Activated CD4-positive, alpha-beta T cell treated with anti-CD3 and anti-CD28 coated beads, Interleukin-2, amount 50 U/mL, for 1 hour (primary cell): ENCODE data around the gene FOXO4.

Experiments
- DNase-seq: peaks from one replicate; pipeline ENCODE4 v3.0.0-alpha.2; 2020

Gene FOXO4

DNA sequence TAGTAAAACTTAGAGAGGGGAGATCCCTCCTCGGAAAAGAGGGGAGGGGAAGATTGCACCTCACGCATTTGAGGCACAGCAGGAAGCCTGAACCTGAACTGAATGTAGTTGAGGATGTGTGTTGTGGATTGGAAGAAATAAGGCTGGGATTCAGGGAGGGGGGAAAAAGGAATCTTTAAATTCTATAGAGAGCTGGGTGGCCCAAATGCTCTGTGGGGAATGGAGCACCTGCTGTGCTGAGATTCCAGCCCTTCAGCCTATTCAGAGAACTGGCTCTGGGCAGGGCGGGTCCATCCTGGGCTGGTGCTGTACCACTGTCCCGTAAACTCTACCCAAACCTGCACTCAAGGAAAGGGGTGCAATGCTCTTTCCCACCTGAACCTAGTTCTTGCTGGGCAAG is 4.1 kb downstream of the FOXO4 start:
- DNase-seq: no peak

DNA sequence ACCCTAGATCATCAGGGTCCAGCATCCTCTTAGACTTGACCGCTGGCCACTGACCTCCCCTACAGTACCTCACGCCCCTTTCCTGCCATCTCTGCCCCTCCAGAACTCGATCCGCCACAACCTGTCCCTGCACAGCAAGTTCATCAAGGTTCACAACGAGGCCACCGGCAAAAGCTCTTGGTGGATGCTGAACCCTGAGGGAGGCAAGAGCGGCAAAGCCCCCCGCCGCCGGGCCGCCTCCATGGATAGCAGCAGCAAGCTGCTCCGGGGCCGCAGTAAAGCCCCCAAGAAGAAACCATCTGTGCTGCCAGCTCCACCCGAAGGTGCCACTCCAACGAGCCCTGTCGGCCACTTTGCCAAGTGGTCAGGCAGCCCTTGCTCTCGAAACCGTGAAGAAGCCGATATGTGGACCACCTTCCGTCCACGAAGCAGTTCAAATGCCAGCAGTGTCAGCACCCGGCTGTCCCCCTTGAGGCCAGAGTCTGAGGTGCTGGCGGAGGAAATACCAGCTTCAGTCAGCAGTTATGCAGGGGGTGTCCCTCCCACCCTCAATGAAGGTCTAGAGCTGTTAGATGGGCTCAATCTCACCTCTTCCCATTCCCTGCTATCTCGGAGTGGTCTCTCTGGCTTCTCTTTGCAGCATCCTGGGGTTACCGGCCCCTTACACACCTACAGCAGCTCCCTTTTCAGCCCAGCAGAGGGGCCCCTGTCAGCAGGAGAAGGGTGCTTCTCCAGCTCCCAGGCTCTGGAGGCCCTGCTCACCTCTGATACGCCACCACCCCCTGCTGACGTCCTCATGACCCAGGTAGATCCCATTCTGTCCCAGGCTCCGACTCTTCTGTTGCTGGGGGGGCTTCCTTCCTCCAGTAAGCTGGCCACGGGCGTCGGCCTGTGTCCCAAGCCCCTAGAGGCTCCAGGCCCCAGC is 5.2 kb downstream of the FOXO4 start:
- DNase-seq: peak; percentile 14

DNA sequence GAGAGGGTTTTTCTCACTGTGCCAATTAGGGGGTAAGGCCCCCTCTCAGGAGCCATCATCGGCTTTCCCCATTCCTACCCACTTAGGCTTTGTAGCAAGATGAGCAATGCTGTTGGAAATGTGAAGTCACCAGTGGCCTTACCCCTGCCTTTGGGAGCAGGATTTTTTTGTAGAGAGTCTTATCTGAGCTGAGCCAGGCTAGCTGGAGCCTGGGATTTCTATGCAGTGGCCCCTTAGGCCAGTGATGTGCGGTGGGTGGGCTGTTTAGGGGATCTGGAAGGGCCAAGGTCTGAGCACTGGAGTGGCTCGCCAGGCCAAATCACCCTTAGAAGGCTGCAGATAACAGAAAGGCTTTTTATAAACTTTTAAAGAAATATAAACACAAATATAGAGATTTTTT is 6.6 kb downstream of the FOXO4 start:
- DNase-seq: no peak

DNA sequence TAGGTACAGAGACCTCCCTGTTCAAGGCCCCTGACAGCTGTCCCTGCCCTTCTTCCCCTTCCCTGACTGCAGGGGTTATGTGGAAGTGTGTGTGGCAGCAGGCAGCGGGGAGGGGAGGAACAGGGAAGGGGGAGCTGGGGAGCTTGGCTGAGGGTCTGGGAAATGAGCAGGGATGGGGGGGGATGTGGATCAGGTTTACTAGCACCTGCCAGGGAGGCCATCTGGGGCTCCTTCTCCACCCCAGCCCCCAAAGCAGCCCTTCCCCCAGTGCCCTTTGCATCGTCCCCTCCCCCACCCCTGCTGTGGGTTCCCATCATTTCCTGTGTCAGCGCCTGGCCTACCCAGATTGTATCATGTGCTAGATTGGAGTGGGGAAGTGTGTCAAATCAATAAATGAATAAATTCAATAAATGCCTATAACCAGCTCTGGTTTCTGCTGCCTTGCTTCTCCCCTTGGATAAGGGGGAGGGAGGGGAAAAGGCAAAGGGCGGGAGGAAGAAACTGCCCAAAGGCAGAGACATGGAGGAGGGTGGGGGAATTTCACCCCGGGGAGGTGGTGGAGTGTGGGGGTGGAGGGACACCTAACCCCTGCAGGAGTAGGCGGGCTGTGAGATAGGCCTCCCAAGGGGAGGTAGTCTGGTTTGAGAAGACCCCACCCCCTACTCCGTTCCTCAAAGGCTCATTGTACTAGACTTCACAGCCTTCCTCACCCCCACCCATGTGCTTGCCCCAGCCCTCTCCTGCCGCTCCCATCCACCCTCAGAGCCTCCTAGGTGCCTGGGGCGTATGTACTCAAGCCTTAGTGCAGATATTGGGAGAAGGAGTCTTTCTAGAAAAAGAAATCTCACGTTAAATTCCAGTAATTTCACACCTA is 7.7 kb downstream of the FOXO4 start:
- DNase-seq: peak; percentile 40

DNA sequence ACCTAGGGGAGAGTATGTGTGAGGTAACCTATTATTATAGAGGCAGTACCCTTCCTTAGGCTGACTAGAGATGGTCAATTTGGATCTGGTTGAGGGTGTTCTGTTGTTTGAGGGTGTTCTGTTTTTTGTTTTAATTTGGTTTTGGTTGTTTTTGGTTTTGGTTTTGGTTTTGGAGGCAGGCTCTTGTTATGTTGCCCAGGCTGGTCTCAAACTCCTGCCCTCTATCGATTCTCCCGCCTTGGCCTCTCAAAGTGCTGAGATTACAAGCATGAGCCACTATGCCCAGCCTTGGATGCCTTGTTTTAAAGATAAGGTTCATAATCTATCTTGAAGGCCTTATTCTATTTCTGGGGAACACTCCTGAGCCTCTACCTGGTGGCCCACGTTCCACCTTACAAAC is 10.0 kb downstream of the FOXO4 start:
- no peak for DNase-seq

DNA sequence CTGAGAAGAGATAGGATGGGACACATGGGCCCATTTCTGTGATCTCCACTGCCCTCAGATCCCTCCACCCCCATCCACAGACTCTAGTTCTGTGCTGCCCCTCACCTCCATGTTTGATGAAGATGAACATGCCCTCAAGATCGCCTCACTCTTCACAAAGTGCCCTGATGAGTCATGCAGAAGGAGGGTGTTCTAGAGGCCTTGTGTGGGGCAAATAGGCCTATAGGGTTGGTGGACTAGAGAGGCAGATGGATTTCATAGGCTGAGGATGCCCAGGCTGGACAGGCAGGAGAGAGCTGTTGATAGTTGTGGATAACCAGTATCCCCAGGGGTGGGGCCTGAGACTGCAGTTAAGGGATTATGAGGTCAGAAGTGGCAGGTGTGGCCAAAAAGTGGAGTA is 10.8 kb downstream of the FOXO4 start, which contains the start of gene CXorf65:
CXorf65 (minus strand) TSS at position 314 of the 400 bp plus-strand sequence; CDS start at position 130, 184 bp downstream.
- DNase-seq: peak; percentile 9

DNA sequence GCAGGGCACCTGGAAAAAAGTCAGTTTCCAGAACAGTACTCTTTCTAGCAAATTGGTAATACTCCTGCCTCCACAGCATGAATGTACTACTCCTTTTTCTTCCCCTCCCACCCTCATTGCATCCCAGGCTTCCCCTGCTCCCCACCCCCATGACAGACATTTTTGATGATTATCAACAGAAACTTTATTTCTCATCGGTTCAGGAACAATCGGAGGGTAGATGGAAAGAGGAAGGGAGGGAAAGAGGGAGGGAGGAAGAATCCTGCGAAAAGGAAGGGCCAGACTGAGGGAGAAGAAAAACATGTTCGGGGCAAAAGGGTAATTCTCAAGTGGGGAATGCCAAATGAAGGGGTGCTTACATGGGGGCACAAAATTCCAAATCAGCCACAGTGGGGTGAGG is 11.6 kb downstream of the FOXO4 start:
- DNase-seq: no peak

DNA sequence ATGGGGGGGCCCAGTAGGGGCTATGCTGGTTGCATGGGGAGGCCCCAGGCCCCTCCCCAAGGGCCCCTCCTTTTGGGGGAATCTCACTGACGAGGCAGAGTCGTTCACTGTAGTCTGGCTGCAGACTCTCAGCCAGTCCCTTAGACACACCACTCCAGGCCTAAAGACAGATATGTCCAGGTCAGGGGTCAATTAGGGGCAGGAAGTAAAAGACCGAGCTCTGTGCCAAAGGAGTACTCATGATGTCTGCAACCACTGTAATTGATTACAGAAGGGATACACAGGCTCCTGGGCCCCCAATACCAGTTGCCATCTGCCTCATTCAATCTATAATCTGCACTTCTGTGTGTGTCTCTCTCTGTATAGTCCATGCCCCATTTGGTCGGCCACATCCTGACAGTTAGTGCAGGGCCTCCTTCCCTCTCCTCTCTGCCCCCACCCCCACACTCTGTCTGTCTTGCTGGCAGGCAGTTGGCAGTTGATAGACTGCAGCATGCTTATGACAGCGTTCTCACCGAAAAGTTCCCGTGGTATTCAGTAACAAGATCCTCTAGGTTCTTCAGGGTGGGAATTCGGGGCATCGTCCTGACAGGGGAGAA is 12.2 kb downstream of the FOXO4 start:
- DNase-seq: peak; percentile 34

DNA sequence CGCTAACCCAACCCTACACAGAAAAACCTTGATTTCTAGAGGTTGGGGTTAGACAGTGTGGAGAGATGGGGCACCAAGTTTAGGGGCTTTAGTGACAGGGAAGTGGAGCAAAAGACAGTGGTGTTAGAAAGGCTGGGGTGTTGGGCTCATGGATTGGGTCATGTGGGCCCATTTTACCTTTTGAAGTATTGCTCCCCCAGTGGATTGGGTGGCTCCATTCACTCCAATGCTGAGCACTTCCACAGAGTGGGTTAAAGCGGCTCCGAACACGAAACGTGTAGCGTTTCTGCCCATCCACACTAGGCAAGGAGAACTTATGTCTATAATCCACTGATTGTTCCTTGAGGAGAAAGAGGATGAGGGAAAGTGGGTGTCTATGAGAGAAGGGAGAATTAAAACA is 13.4 kb downstream of the FOXO4 start:
- no peak for DNase-seq

DNA sequence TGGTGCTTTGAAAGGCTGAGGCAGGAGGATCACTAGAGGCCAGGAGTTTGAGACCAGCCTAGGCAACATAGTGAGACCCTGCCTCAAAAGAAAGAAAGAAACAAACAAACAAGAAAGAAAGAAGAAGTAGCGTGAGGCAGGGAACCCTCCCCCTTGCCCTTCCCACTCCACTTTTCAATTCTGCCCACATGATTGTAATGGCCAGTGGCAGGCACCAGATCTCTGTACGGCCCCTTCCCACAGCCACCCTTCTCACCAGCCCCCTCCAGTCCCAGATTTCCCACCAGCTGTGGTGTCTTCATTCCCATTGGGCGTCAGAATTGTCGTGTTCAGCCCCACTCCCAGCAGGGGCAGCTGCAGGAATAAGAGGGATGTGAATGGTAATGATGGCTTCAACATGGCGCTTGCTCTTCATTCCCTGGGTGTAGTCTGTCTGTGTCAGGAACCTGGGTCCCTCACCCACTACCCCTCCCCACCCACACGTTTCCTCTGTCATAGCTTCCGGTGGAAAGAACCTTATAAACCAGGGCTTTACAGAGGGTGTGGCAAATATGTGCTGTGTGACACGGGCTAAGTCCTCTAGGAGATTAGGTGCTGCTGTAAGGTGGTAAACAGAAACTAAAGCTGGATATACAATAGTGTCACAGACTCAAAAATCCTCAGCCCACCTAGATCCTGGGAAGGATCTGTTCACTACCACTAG is 15.6 kb downstream of the FOXO4 start, which contains the start of gene IL2RG:
IL2RG (minus strand) TSS at position 437 of the 703 bp plus-strand sequence; CDS start at position 399, 38 bp downstream.
- peak; percentile 69 for DNase-seq

DNA sequence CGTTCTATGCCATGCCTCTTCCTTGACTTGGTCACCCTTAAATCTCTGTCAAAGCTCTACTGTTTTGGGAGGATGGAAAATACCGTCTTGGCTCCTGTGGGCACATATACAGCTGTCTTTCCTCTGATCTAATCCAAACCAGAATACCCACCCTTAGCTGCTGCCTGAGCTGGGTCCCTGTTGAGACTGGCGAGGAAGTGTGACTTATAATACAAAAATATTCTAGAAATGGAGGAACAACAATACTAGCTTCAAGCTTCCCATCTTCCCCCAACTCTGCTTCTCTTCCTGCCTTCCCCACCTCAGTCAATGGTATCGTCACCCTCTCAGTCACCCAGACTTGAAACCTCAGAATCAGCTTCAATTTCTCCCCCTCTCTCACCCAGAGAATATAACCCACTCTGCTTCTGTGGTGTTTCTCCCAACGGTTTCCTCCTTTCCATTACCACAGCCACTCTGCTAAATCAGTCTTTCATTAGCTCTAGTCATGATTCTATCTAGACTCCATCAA is 16.3 kb downstream of the FOXO4 start:
- DNase-seq: peak; percentile 33

DNA sequence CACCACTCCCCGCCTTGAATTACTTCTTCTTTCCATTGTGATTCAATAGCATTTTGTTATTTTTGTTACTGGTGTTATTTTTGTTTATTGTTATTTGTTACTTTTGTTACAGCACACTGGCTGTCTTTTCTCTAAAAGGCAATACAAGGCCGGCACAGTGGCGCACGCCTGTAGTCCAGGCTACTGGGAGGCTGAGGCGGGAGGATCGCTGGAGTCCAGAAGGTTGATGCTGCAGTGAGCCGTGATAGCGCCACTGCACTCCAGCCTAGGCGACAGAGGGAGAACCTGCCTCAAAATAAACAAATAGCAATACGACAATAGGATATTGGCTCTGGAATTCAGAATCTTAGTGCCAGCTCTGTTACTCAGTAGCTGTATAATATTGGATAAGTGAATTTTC is 21.7 kb downstream of the FOXO4 start:
- DNase-seq: no peak

DNA sequence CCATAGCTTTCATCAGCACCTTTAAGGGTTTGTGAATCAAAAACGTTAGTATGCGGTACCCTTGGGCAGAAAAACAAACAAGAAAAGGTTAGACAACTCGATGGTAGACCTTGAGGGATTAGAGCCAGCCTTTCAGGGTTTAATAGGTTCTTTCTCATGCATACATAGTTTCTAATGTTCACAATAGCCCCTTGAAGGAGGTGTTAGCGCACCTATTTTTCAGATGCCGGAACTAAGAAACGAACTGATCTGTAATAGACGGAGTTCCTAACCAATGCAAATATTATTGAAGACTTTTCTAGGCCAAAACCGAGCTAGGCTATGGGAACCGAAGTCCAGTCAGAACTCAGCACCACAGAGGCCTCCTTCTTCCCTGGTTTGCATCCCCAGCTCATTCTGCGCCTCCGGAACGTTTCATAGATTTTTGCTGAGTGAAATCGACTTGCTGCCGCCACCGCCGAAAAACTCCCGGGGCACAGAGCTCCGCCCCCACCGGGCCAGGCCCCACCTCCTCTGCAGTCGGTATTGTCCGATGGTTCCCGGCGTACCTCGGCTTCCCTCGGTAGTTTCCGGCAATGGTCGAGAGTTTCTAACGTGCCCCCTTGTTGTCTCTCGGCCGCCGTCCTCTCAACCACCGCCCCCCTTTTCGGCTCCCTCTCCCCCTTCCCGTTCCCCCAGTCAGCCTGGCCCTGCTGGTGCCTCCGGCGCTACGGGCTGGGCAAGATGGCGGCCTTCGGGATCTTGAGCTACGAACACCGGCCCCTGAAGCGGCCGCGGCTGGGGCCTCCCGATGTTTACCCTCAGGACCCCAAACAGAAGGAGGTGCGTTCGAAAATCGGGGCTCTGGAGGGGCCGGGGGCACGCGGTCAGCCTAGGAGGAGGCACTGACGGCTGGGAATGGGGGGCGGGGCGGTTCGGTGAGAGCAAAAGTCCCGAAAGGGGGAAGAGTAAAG is 22.7 kb downstream of the FOXO4 start, which contains the start of gene MED12:
MED12 (plus strand) TSS at position 565 of the 953 bp plus-strand sequence; CDS start at position 724, 159 bp downstream.
- peak; percentile 76 for DNase-seq

DNA sequence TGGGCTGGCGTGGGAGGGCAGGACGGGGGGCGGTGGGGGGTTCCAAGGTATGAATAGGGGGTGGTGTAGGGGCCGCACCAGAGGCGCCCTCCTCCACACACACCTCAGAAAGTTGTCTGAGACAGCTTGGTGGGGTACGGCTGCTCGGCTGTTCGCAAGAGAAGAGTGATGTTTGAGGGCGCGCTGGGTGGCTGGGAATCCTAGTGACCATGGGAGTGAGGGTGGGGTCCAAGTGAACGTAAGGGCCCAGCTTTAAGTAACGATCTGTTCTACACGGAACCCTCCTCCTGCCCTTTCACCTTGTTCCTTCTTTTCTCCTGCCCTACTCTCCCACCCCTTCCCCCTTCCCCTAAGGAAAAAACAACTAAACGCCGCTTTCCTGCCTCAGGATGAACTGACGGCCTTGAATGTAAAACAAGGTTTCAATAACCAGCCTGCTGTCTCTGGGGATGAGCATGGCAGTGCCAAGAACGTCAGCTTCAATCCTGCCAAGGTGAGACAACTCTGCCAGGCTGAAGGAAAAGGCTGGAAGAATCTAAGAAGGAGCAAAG is 23.4 kb downstream of the FOXO4 start:
- no peak for DNase-seq

DNA sequence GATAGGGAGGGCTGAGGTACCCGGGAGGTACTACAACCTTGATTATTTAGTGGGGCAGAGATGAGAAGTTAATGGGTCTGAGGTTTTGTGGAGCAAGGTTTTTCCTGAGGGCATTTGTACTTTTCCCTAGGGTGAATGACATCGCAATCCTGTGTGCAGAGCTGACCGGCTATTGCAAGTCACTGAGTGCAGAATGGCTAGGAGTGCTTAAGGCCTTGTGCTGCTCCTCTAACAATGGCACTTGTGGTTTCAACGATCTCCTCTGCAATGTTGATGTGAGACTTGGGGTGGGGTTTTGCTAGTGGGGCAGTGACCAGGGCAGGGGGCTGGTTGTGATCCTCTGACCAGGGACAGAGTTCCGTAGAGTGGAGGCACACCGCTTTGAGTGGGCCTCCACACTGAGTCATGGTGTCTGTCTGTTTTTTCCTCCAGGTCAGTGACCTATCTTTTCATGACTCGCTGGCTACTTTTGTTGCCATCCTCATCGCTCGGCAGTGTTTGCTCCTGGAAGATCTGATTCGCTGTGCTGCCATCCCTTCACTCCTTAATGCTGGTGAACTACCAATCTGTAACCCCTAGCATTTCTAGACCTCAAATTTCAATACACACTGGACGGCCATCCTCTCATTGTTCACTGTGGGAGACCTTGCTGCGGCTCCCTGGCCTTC is 32.6 kb downstream of the FOXO4 start:
- no peak for DNase-seq

DNA sequence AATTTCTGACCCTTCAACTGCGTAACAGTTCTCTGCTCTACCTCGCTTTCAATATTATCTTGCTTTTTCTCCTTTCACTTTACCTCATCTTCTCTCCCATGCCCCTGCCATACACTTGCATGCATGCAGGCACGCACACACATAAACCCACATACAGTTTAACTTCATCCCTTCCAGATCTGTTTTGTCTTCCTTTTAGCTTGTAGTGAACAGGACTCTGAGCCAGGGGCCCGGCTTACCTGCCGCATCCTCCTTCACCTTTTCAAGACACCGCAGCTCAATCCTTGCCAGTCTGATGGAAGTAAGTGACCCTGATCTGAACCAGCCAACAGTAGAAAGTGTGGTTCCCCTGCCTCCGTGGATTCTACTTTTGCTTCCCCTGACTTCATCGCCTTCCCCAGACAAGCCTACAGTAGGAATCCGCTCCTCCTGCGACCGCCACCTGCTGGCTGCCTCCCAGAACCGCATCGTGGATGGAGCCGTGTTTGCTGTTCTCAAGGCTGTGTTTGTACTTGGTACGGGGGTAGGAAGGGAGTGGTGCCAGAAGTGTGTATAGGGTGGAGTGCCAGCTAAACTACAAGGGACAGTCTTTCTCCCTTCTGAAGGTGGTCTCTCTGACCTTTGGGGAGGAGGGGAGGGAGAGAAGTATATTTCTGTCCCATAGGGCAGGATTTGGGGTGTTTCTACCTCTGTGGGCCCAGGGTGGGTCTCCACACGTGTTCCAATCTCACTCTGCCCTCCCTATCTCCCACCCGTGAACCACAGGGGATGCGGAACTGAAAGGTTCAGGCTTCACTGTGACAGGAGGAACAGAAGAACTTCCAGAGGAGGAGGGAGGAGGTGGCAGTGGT is 33.5 kb downstream of the FOXO4 start:
- peak; percentile 77 for DNase-seq

DNA sequence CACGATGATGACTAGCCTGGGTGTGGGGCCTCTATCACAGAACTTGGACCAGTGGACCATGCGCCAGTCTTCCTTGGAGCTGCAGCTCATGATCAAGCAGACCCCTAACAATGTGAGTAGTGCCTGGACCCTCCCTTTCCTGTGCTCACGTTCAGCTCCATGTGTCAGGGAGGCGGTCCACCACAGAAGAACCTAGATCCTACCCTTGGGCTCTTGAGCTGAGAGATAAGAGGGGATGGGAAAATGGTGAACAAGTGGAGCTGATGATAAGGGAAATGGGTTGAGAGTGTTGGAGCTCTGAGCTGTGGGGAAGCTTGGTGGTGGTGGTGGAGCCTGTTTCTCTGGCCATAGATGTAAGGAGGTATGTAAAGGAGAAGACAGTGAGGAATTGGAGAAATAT is 35.9 kb downstream of the FOXO4 start:
- DNase-seq: no peak

DNA sequence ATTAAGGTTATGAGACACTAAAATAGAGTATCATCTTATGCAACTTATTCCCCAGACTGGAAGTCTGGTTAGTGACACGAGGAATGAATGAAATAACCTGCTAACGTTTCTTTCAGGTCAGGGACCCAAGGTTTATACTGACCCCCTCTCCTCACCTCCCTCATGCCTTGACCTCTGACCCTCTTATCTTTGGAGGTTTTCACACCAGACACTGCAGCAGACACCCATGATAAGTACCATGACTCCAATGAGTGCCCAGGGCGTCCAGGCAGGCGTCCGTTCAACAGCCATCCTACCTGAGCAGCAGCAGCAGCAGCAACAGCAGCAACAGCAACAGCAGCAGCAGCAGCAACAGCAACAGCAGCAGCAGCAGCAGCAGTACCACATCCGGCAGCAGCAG is 44.8 kb downstream of the FOXO4 start:
- no peak for DNase-seq

DNA sequence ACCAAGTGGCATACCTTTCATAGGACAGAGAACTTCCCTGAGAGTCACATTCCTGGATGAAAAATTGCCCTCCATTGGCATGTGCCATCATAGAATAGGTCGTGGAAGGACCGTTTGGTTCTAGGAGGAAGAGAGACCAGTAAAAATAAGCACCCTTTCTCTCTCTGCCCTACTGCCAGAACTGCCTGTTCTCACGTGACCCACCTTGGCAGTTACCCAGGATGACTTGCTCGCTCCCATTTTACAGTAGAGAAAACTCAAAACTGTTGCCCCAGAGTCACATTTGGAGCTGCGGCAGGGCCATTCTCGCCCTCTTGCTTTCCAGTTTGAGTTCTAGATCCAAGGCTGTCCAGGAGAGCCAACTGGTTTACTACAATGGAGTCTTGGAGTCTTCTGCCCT is 47.9 kb downstream of the FOXO4 start:
- no peak for DNase-seq
